Anterior cingulate cortex (tissue), 58 donors: Measurements from ENCODE around the gene GOLGA7B.
A peak's percentile ranks its signal among the peaks of the same experiment; 100 is the strongest.

Experiments used
- DNase-seq, 58 donors: peaks; one replicate each; lab custom pipeline; 2025; lab: John Stamatoyannopoulos, UW

Gene GOLGA7B

GRCh38 chr10:97865488-97865887 is 15.8 kb downstream of the GOLGA7B start:
- DNase-seq: no peak

- DNase-seq: no peak
Measured at GRCh38 chr10:97866524-97867219, 17.0 kb downstream of the GOLGA7B start.

GRCh38 chr10:97867220-97867800 is 17.7 kb downstream of the GOLGA7B start:
- no peak for DNase-seq

GRCh38 chr10:97868134-97868685 is 18.6 kb downstream of the GOLGA7B start:
- DNase-seq: no peak

- peak in 55 of 58 donors; percentile 12 to 92 (median 73) for DNase-seq
Measured at GRCh38 chr10:97869091-97870042, 19.7 kb downstream of the GOLGA7B start.

- no peak for DNase-seq
Measured at GRCh38 chr10:97870990-97871389, 21.3 kb downstream of the GOLGA7B start.

- DNase-seq: no peak
Measured at GRCh38 chr10:97873569-97873968, 23.9 kb downstream of the GOLGA7B start.

- DNase-seq: no peak
Measured at GRCh38 chr10:97874332-97874731, 24.7 kb downstream of the GOLGA7B start.

- peak in 8 of 58 donors; percentile 13 to 38 (median 26) for DNase-seq
Measured at GRCh38 chr10:97875391-97875790, 25.7 kb downstream of the GOLGA7B start.

GRCh38 chr10:97876402-97876801 is 26.8 kb downstream of the GOLGA7B start:
- no peak for DNase-seq

- no peak for DNase-seq
Measured at GRCh38 chr10:97879241-97879640, 29.6 kb downstream of the GOLGA7B start.

- DNase-seq: no peak
Measured at GRCh38 chr10:97880109-97880508, 30.5 kb downstream of the GOLGA7B start.

- no peak for DNase-seq
Measured at GRCh38 chr10:97882142-97883091, 32.8 kb downstream of the GOLGA7B start.

- DNase-seq: no peak
Measured at GRCh38 chr10:97883092-97883485, 33.4 kb downstream of the GOLGA7B start.

GRCh38 chr10:97886286-97886685 is 36.6 kb downstream of the GOLGA7B start:
- DNase-seq: peak in 3 of 58 donors; percentile 4 to 13 (median 12)

- DNase-seq: no peak
Measured at GRCh38 chr10:97887399-97887798, 37.8 kb downstream of the GOLGA7B start.

- DNase-seq: no peak
Measured at GRCh38 chr10:97888134-97888533, 38.5 kb downstream of the GOLGA7B start.

- peak in 1 of 58 donors; percentile 9 for DNase-seq
Measured at GRCh38 chr10:97888641-97889262, 39.1 kb downstream of the GOLGA7B start.
